B cell (primary cell): Measurements from ENCODE around the gene SMAD7. TPM values are rescaled to one million over a fixed set of nuclear protein-coding genes. Genes with fewer than 3 reads are reported as not detected.

ENCODE experiments used
- ATAC-seq: fragments of 200-7000 bp; cut with Tn5 transposase; one replicate; pipeline ENCODE4 v1.10.0; 2021; ENCODE audit warnings: low read depth, mild to moderate bottlenecking, moderate number of reproducible peaks, moderate library complexity
- CTCF ChIA-PET: fragments of 350-600 bp; sonication (Branson Sonifier 250); formaldehyde crosslinking; loops from one replicate; lab custom pipeline; 2021; ENCODE audit warnings: antibody characterized with exemption, inconsistent platforms; lab: Charles Lee
- POLR2A ChIA-PET: fragments of 350-600 bp; sonication (Branson Sonifier 250); formaldehyde crosslinking; loops from one replicate; lab custom pipeline; 2021; ENCODE audit warnings: antibody characterized with exemption; lab: Charles Lee
- DNase-seq: peaks from one replicate; pipeline ENCODE4 v3.0.0; 2013
- H2AFZ ChIP-seq: 2 replicates; pipeline ENCODE4 v1.6.1; 2012; ENCODE audit warnings: mild to moderate bottlenecking, low read depth, low read length; ENCODE audit not compliant: insufficient read depth, poor library complexity, severe bottlenecking
- H3K27ac ChIP-seq, 2 donors: 1 replicate in 1 of 2; 2 replicates in 1 of 2; pipeline ENCODE4 v1.5.1; 2012 to 2013; ENCODE audit warnings: low read length in 2 of 2, mild to moderate bottlenecking in 2 of 2, moderate library complexity in 1 of 2
- H3K27me3 ChIP-seq, 4 experiments: fragments of 200-600 bp in 1 of 4; sonication (generic) in 1 of 4; replicated peaks in 1 of 4; 1 replicate in 2 of 4; 2 replicates in 2 of 4; pipeline versions ENCODE4 v1.6.1 to v1.7.0; 2013 to 2016; ENCODE audit warnings: low read length in 3 of 4, mild to moderate bottlenecking in 2 of 4, mixed read lengths in 1 of 4, moderate library complexity in 1 of 4; ENCODE audit not compliant: insufficient read depth in 4 of 4, control insufficient read depth in 3 of 4; ENCODE audit errors: control extremely low read depth in 1 of 4
- H3K36me3 ChIP-seq, 2 experiments: replicated peaks in 1 of 2; 1 replicate in 1 of 2; 2 replicates in 1 of 2; pipeline versions ENCODE4 v1.6.1 to v1.7.1; 2013; ENCODE audit warnings: low read length in 1 of 2; ENCODE audit not compliant: insufficient read depth in 2 of 2, control insufficient read depth in 1 of 2; ENCODE audit errors: control extremely low read depth in 1 of 2, extremely low read depth in 1 of 2
- H3K4me1 ChIP-seq, 2 donors: fragments of 200-600 bp in 1 of 2; sonication (generic) in 1 of 2; 1 replicate in 1 of 2; 2 replicates in 1 of 2; pipeline versions ENCODE4 v1.5.1 to v1.6.1; 2013 to 2017; ENCODE audit warnings: low read length in 2 of 2; ENCODE audit not compliant: control insufficient read depth in 2 of 2, insufficient read depth in 2 of 2
- H3K4me2 ChIP-seq: replicated peaks from 2 replicates; pipeline ENCODE3; 2012; ENCODE audit warnings: mild to moderate bottlenecking, low read depth, low read length; ENCODE audit not compliant: poor library complexity, severe bottlenecking
- H3K4me3 ChIP-seq, 5 experiments: fragments of 200-600 bp in 1 of 5; sonication (generic) in 1 of 5; 1 replicate in 3 of 5; 2 replicates in 2 of 5; pipeline versions ENCODE4 v1.5.1 to v1.7.0; 2011 to 2016; ENCODE audit warnings: low read length in 4 of 5, mild to moderate bottlenecking in 4 of 5, low read depth in 2 of 5, control low read depth in 1 of 5, moderate library complexity in 1 of 5; ENCODE audit not compliant: insufficient read depth in 1 of 5; ENCODE audit errors: control extremely low read depth in 1 of 5, extremely low read depth in 1 of 5
- H3K79me2 ChIP-seq: fragments of 200-600 bp; sonication (generic); one replicate; pipeline ENCODE4 v1.6.0; 2016; ENCODE audit warnings: low read length; ENCODE audit not compliant: control insufficient read depth, insufficient read depth
- H3K9ac ChIP-seq: fragments of 200-600 bp; sonication (generic); 2 replicates; pipeline ENCODE4 v1.6.1; 2017; ENCODE audit warnings: mild to moderate bottlenecking, low read length, moderate library complexity
- H3K9me3 ChIP-seq, 3 donors: one replicate each; pipeline versions ENCODE4 v1.6.1 to v1.7.1; 2013; ENCODE audit warnings: low read length in 2 of 3; ENCODE audit not compliant: control insufficient read depth in 2 of 3, insufficient read depth in 1 of 3; ENCODE audit errors: control extremely low read depth in 1 of 3
- H4K20me1 ChIP-seq: 2 replicates; pipeline ENCODE4 v1.6.0; 2012; ENCODE audit warnings: mild to moderate bottlenecking, low read length; ENCODE audit not compliant: insufficient read depth, control insufficient read depth, poor library complexity, severe bottlenecking
- H3K27ac Mint-ChIP-seq: one replicate; pipeline ENCODE4 v1.8.0; 2021; ENCODE audit warnings: mixed read lengths
- H3K27me3 Mint-ChIP-seq: one replicate; pipeline ENCODE4 v1.8.0; 2021; ENCODE audit warnings: mixed read lengths
- H3K4me1 Mint-ChIP-seq: one replicate; pipeline ENCODE4 v1.8.0; 2021; ENCODE audit warnings: mixed read lengths
- H3K4me3 Mint-ChIP-seq: one replicate; pipeline ENCODE4 v1.8.0; 2021; ENCODE audit warnings: mixed read lengths
- H3K9me3 Mint-ChIP-seq: one replicate; pipeline ENCODE4 v1.8.0; 2022; ENCODE audit warnings: mixed read lengths; ENCODE audit not compliant: insufficient read depth
- EZH2 ChIP-seq: IDR thresholded peaks from 2 replicates; pipeline ENCODE4 v1.6.1; 2012; ENCODE audit warnings: borderline replicate concordance, low read depth, mild to moderate bottlenecking, moderate library complexity, low read length; ENCODE audit not compliant: insufficient read depth, poor library complexity, severe bottlenecking
- WGBS: methylation state at CpG from one replicate; pipeline ENCODE4 v1.1.5; 2013; ENCODE audit warnings: missing lambda C conversion rate; ENCODE audit not compliant: insufficient coverage; 5-methylcytosine and 5-hydroxymethylcytosine counted together
- intact Hi-C: fragments of 100-400 bp; cut with micrococcal nuclease; formaldehyde crosslinking; loops from one replicate; pipeline ENCODE4 v1.10.0; 2022
- polyA plus RNA-seq: library from polyadenylated mRNA; depleted of rRNA; stranded (reverse); fragments of >200 nt; gene quantifications from 2 replicates; pipeline ENCODE4 v1.2.3, GENCODE V29; 2012
- total RNA-seq, 2 donors: library from RNA; stranded (reverse); fragments of 120-200 nt in 1 of 2; gene quantifications; 1 replicate in 1 of 2; 2 replicates in 1 of 2; pipeline versions ENCODE4 v1.2.3 to v1.2.4, GENCODE V29; 2013 to 2022
- TF ChIP-seq, protein P1 (sequence below): fragments of 200-600 bp; IDR thresholded peaks from one replicate; pipeline ENCODE4 v1.8.0; 2022; ENCODE audit warnings: antibody characterized with exemption, mild to moderate bottlenecking

Gene SMAD7
- total and polyA plus RNA-seq, 2 donors (not counting 1 experiment from before 2014, with no cell fraction given): 10.1 to 20.9 TPM

DNA sequence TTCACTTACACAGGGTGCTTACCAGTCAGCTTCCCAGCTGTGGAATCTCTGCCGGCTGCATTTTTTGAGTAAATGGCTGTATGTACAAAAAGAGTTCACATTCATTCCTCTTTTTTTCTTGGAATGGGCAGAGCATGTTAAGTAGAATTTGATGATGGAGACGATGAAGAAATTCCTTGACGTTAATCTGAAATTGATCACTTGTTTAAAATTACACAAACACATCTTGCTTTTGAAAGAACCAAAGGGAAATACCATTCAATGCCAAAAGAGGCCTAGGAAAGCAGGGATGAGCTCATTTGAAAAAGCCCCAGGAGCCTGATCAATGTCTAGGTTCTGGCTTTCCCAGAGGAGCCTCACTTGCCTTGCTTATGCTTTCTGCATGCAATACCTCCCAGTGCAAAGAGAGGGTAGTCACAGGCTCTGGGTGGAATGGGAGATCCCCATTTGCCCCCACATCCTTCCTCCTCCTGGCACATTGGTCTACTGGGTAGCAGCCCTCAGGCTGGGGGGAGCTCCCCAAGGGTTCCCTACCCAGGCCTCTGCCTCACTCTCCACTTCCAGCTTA, 12.3 kb upstream of the SMAD7 start:
- Histone ChIP-seq H4K20me1 (no peaks in the 10 kb centered on the region), H3K27ac (no peak overlapping the region), H3K27me3 (peaks cover 0 to 10% (median 0%) of the 10 kb centered on the region in 4 experiments), H2AFZ (no peak overlapping the region), H3K36me3 (no peaks in the 10 kb centered on the region), H3K9ac (no peak overlapping the region), H3K79me2 (no peaks in the 10 kb centered on the region), H3K9me3 (no peaks in the 10 kb centered on the region), H3K4me3 (no peak overlapping the region), H3K4me1 (no peaks in the 10 kb centered on the region), H3K4me2 (no peak overlapping the region)
- Mint-ChIP-seq H3K27me3 (peaks cover 15% of the 10 kb centered on the region), H3K4me3 (no peak overlapping the region), H3K4me1 (peaks cover 2% of the 10 kb centered on the region), H3K9me3 (no peaks in the 10 kb centered on the region), H3K27ac (no peak overlapping the region)
- intact Hi-C loops: no loop called here
- ChIA-PET POLR2A (no interaction called here), CTCF (interaction anchor here (1.1 kb wide), 1 partner anchor 185 kb away, joined by 3 read pairs; no protein-coding TSS in a partner anchor)
- ATAC-seq (no peak), DNase-seq (no peak)
- 100% methylated on average over 1 of the region's 3 CpGs for WGBS
- TF ChIP-seq, protein P1, sequence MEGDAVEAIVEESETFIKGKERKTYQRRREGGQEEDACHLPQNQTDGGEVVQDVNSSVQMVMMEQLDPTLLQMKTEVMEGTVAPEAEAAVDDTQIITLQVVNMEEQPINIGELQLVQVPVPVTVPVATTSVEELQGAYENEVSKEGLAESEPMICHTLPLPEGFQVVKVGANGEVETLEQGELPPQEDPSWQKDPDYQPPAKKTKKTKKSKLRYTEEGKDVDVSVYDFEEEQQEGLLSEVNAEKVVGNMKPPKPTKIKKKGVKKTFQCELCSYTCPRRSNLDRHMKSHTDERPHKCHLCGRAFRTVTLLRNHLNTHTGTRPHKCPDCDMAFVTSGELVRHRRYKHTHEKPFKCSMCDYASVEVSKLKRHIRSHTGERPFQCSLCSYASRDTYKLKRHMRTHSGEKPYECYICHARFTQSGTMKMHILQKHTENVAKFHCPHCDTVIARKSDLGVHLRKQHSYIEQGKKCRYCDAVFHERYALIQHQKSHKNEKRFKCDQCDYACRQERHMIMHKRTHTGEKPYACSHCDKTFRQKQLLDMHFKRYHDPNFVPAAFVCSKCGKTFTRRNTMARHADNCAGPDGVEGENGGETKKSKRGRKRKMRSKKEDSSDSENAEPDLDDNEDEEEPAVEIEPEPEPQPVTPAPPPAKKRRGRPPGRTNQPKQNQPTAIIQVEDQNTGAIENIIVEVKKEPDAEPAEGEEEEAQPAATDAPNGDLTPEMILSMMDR: no peak
- TF ChIP-seq EZH2: no peak

DNA sequence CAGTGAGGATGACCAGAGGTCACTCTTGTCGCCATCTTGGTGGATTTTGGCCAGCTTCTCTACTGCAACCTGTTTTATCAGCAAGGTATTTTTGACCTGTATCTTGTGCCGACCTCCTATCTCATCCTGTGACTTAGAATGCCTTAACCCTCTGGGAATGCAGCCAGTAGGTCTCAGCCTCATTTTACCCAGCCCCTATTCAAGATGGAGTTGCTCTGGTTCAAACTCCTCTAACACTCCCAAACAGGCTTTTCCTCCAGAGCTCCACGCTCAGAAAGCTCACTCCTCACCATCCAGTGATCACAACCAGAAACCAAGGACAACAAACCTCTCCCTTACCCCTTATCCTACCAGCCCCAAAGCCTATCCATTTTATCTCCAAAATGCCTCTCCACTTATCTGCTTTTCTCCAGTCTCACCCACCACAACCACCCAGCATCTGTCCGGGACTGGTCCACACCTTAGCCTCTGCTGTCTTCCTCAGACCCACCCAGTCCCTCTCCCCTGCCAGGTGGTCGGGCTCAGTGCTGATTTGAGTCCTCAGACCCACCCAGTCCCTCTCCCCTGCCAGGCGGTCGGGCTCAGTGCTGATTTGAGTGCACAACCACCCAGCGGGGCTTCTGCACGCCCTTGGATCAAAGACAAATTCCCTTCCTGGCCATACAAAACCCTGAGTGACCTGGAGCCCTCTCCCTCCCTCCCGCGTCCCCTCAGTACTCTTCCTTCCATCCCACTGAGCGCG, 11.7 kb upstream of the SMAD7 start:
- intact Hi-C loops: no loop called here
- Histone ChIP-seq H3K36me3 (no peaks in the 10 kb centered on the region), H3K9ac (no peak overlapping the region), H2AFZ (no peak overlapping the region), H3K9me3 (no peaks in the 10 kb centered on the region), H3K4me2 (no peak overlapping the region), H4K20me1 (no peaks in the 10 kb centered on the region), H3K4me3 (no peak overlapping the region), H3K79me2 (no peaks in the 10 kb centered on the region), H3K4me1 (no peaks in the 10 kb centered on the region), H3K27me3 (peaks cover 0 to 10% (median 0%) of the 10 kb centered on the region in 4 experiments), H3K27ac (no peak overlapping the region)
- CTCF ChIA-PET: no interaction called here
- no peak overlapping the region for H3K4me3 Mint-ChIP-seq
- peaks cover 13% of the 10 kb centered on the region for H3K27me3 Mint-ChIP-seq
- TF ChIP-seq, protein P1: no peak
- TF ChIP-seq EZH2: no peak
- 93% methylated on average over 8 of the region's 13 CpGs for WGBS
- no peaks in the 10 kb centered on the region for H3K9me3 Mint-ChIP-seq
- H3K27ac Mint-ChIP-seq: no peak overlapping the region
- POLR2A ChIA-PET: no interaction called here
- peaks cover 2% of the 10 kb centered on the region for H3K4me1 Mint-ChIP-seq
- DNase-seq: no peak
- ATAC-seq: no peak
